IMR-90 (cell line): ENCODE results near the gene CTNND2. TPM values are rescaled to one million over a fixed set of nuclear protein-coding genes. Genes with fewer than 3 reads are reported as not detected.

Source experiments
- ATAC-seq: fragments of 200-7000 bp; cut with Tn5 transposase; 2 replicates; pipeline ENCODE4 v1.9.1; 2020; ENCODE audit warnings: low read depth, mild to moderate bottlenecking, moderate library complexity
- BruUV-seq: library from RNA; stranded (reverse); fragments of 400-500 nt; replicated peaks from 2 replicates; lab custom pipeline; 2021; lab: Mats Ljungman, UMichigan
- CTCF ChIA-PET: fragments of 300-600 bp; formaldehyde crosslinking; extraction: SDS; loops from one replicate; lab custom pipeline; 2021; ENCODE audit warnings: antibody characterized with exemption; lab: Yijun Ruan, JAX
- POLR2A ChIA-PET: fragments of 300-600 bp; sonication (Branson Sonifier 250); formaldehyde crosslinking; loops from one replicate; lab custom pipeline; 2022; ENCODE audit warnings: antibody characterized with exemption; ENCODE audit not compliant: unreplicated experiment; lab: Charles Lee
- DNase-seq: peaks from one replicate; pipeline ENCODE4 v3.0.0; 2013
- H2AFZ ChIP-seq: replicated peaks from 2 replicates; pipeline ENCODE3; 2013; ENCODE audit warnings: low read length, mild to moderate bottlenecking; ENCODE audit not compliant: poor library complexity
- H2AK5ac ChIP-seq: 2 replicates; pipeline ENCODE4 v1.6.1; 2013; ENCODE audit warnings: low read depth, low read length, inconsistent platforms
- H2AK9ac ChIP-seq: replicated peaks from 2 replicates; pipeline ENCODE3; 2013; ENCODE audit warnings: mild to moderate bottlenecking, low read depth, low read length, moderate library complexity; ENCODE audit not compliant: poor library complexity
- H2BK120ac ChIP-seq: 2 replicates; pipeline ENCODE4 v1.6.1; 2013; ENCODE audit warnings: low read depth, low read length, inconsistent platforms
- H2BK15ac ChIP-seq: 3 replicates; pipeline ENCODE4 v1.6.1; 2013; ENCODE audit warnings: low read depth, low read length, inconsistent platforms
- H2BK20ac ChIP-seq: 2 replicates; pipeline ENCODE4 v1.6.1; 2013; ENCODE audit warnings: low read depth, mild to moderate bottlenecking, inconsistent platforms, low read length, moderate library complexity
- H2BK5ac ChIP-seq: 2 replicates; pipeline ENCODE4 v1.6.1; 2013; ENCODE audit warnings: mild to moderate bottlenecking, low read depth, low read length, inconsistent platforms; ENCODE audit not compliant: poor library complexity, severe bottlenecking
- H3K14ac ChIP-seq: replicated peaks from 2 replicates; pipeline ENCODE4 v1.6.1; 2013; ENCODE audit warnings: low read depth, low read length, inconsistent platforms
- H3K18ac ChIP-seq: 2 replicates; pipeline ENCODE4 v1.6.1; 2013; ENCODE audit warnings: low read depth, low read length, control low read depth
- H3K23ac ChIP-seq: 2 replicates; pipeline ENCODE4 v1.6.1; 2013; ENCODE audit warnings: low read depth, low read length, inconsistent platforms
- H3K27ac ChIP-seq: 2 replicates; pipeline ENCODE4 v1.5.1; 2013; ENCODE audit warnings: mild to moderate bottlenecking, control low read depth, low read length; ENCODE audit not compliant: insufficient read depth
- H3K27me3 ChIP-seq: 2 replicates; pipeline ENCODE4 v1.6.1; 2013; ENCODE audit warnings: low read length; ENCODE audit not compliant: control insufficient read depth, insufficient read depth
- H3K36me3 ChIP-seq: 2 replicates; pipeline ENCODE4 v1.6.1; 2013; ENCODE audit warnings: low read length, mixed read lengths; ENCODE audit not compliant: control insufficient read depth, insufficient read depth
- H3K4ac ChIP-seq: 2 replicates; pipeline ENCODE4 v1.6.1; 2013; ENCODE audit warnings: low read depth, low read length, inconsistent platforms
- H3K4me1 ChIP-seq: 2 replicates; pipeline ENCODE4 v1.6.1; 2013; ENCODE audit warnings: low read length, mixed read lengths; ENCODE audit not compliant: control insufficient read depth, insufficient read depth
- H3K4me2 ChIP-seq: 2 replicates; pipeline ENCODE4 v1.6.1; 2013; ENCODE audit warnings: low read depth, mild to moderate bottlenecking, control low read depth, low read length, moderate library complexity
- H3K4me3 ChIP-seq: 2 replicates; pipeline ENCODE4 v1.5.1; 2013; ENCODE audit warnings: low read depth, mild to moderate bottlenecking, control low read depth, low read length, moderate library complexity; ENCODE audit not compliant: insufficient read depth
- H3K56ac ChIP-seq: 2 replicates; pipeline ENCODE4 v1.6.1; 2013; ENCODE audit warnings: low read length, inconsistent platforms; ENCODE audit not compliant: insufficient read depth; ENCODE audit errors: extremely low read depth
- H3K79me1 ChIP-seq, 2 experiments: 2 replicates each; pipeline ENCODE4 v1.6.1; 2013; ENCODE audit warnings: low read length in 2 of 2, inconsistent platforms in 1 of 2, low read depth in 1 of 2
- H3K9ac ChIP-seq: 2 replicates; pipeline ENCODE4 v1.6.1; 2013; ENCODE audit warnings: low read depth, low read length, control low read depth
- H3K9me1 ChIP-seq: 2 replicates; pipeline ENCODE4 v1.6.1; 2013; ENCODE audit warnings: low read length, inconsistent platforms; ENCODE audit not compliant: insufficient read depth
- H3K9me3 ChIP-seq: 2 replicates; pipeline ENCODE4 v1.6.1; 2013; ENCODE audit warnings: low read length; ENCODE audit not compliant: control insufficient read depth, insufficient read depth
- H4K20me1 ChIP-seq: 2 replicates; pipeline ENCODE4 v1.6.1; 2013; ENCODE audit warnings: low read length, inconsistent platforms; ENCODE audit not compliant: insufficient read depth
- H4K5ac ChIP-seq: 2 replicates; pipeline ENCODE4 v1.6.1; 2013; ENCODE audit warnings: mild to moderate bottlenecking, low read depth, low read length, control low read depth
- H4K8ac ChIP-seq, 2 experiments: 2 replicates each; pipeline ENCODE4 v1.6.1; 2013; ENCODE audit warnings: low read depth in 2 of 2, low read length in 2 of 2, control low read depth in 1 of 2, inconsistent platforms in 1 of 2
- H4K91ac ChIP-seq: 2 replicates; pipeline ENCODE4 v1.6.1; 2013; ENCODE audit warnings: low read depth, low read length, inconsistent platforms; ENCODE audit not compliant: insufficient read depth
- BHLHE40 ChIP-seq: fragments of 150-350 bp; IDR thresholded peaks from 2 replicates; pipeline ENCODE4 v1.6.1; 2016; ENCODE audit warnings: mild to moderate bottlenecking, low read depth, low read length
- CEBPB ChIP-seq: IDR thresholded peaks from 2 replicates; pipeline ENCODE4 v1.6.1; 2012; ENCODE audit warnings: low read depth, low read length, improper control_type of control experiment
- CHD1 ChIP-seq: IDR thresholded peaks from 2 replicates; pipeline ENCODE4 v1.6.1; 2012; ENCODE audit warnings: low read depth, low read length, improper control_type of control experiment
- ELK1 ChIP-seq: fragments of 150-350 bp; IDR thresholded peaks from 2 replicates; pipeline ENCODE4 v1.6.1; 2016; ENCODE audit warnings: low read depth, mild to moderate bottlenecking, low read length, moderate library complexity, borderline replicate concordance
- FOS ChIP-seq: fragments of 150-350 bp; IDR thresholded peaks from 2 replicates; pipeline ENCODE4 v1.6.1; 2016; ENCODE audit warnings: low read depth, low read length
- MAFK ChIP-seq: IDR thresholded peaks from 2 replicates; pipeline ENCODE4 v1.6.1; 2012; ENCODE audit warnings: low read depth, low read length, improper control_type of control experiment
- MAZ ChIP-seq: IDR thresholded peaks from 2 replicates; pipeline ENCODE4 v1.6.1; 2012; ENCODE audit warnings: low read depth, mild to moderate bottlenecking, low read length, improper control_type of control experiment, moderate library complexity, borderline replicate concordance
- MXI1 ChIP-seq: IDR thresholded peaks from 2 replicates; pipeline ENCODE4 v1.6.1; 2012; ENCODE audit warnings: low read depth, mild to moderate bottlenecking, low read length, moderate library complexity, borderline replicate concordance
- NFE2L2 ChIP-seq: fragments of 150-350 bp; IDR thresholded peaks from 2 replicates; pipeline ENCODE4 v1.6.1; 2016; ENCODE audit warnings: low read depth, mild to moderate bottlenecking, low read length
- POLR2A ChIP-seq: IDR thresholded peaks from 2 replicates; pipeline ENCODE4 v1.6.1; 2012; ENCODE audit warnings: mild to moderate bottlenecking, low read depth, low read length
- RAD21 ChIP-seq: IDR thresholded peaks from 2 replicates; pipeline ENCODE4 v1.6.1; 2012; ENCODE audit warnings: low read length, improper control_type of control experiment
- RCOR1 ChIP-seq: IDR thresholded peaks from 2 replicates; pipeline ENCODE4 v1.6.1; 2012; ENCODE audit warnings: mild to moderate bottlenecking, low read length, improper control_type of control experiment; ENCODE audit not compliant: insufficient replicate concordance
- RFX5 ChIP-seq: IDR thresholded peaks from 2 replicates; pipeline ENCODE4 v1.8.0; 2012; ENCODE audit warnings: low read depth, mild to moderate bottlenecking, low read length, moderate library complexity
- SMC3 ChIP-seq: fragments of 150-350 bp; IDR thresholded peaks from 2 replicates; pipeline ENCODE4 v1.6.1; 2016; ENCODE audit warnings: low read depth, mild to moderate bottlenecking, antibody characterized with exemption, low read length, moderate library complexity
- WGBS, 2 experiments: methylation state at CpG; one replicate each; pipeline versions ENCODE4 v1.1.5 to v1.1.7; 2013; ENCODE audit warnings: missing lambda C conversion rate in 2 of 2; ENCODE audit not compliant: insufficient read length in 1 of 2; ENCODE audit errors: extremely low coverage in 2 of 2; 5-methylcytosine and 5-hydroxymethylcytosine counted together
- dilution Hi-C: fragments of 300-500 bp; cut with HindIII; formaldehyde crosslinking; loops from one replicate; pipeline ENCODE4 v1.14.3; 2018; ENCODE audit warnings: low sequenced_read_pairs; ENCODE audit not compliant: unreplicated experiment
- in situ Hi-C: fragments of 300-500 bp; cut with MboI; formaldehyde crosslinking; loops from 3 replicates; pipeline ENCODE4 v1.14.3; 2019; ENCODE audit warnings: low sequenced_read_pairs, inconsistent platforms, mixed read lengths
- intact Hi-C: fragments of 100-400 bp; cut with micrococcal nuclease; formaldehyde crosslinking; loops from 2 replicates; pipeline ENCODE4 v1.10.0; 2022
- polyA plus RNA-seq, 3 experiments: library from polyadenylated mRNA; depleted of rRNA; stranded (reverse); fragments of >200 nt; gene quantifications; 2 replicates each; pipeline ENCODE4 v1.2.3, GENCODE V29; 2012; ENCODE audit warnings: low replicate concordance in 1 of 3
- total RNA-seq: library from RNA; depleted of rRNA; stranded (reverse); fragments of >200 nt; gene quantifications from 2 replicates; pipeline ENCODE4 v1.2.3, GENCODE V29; 2012
- TF ChIP-seq, protein P1 (sequence below): fragments of 150-350 bp; IDR thresholded peaks from 2 replicates; pipeline ENCODE4 v1.6.1; 2017; ENCODE audit warnings: mild to moderate bottlenecking, antibody characterized with exemption, low read length, low read depth
- TF ChIP-seq, protein P2 (sequence below): conservative IDR thresholded peaks from 2 replicates; pipeline ENCODE4 v1.5.1; 2012; ENCODE audit warnings: mild to moderate bottlenecking, low read depth, low read length, improper control_type of control experiment

CTNND2 gene
- total and polyA plus RNA-seq, 2 of the 4 experiments (the other 2 are of a cell fraction) = not detected

DNA sequence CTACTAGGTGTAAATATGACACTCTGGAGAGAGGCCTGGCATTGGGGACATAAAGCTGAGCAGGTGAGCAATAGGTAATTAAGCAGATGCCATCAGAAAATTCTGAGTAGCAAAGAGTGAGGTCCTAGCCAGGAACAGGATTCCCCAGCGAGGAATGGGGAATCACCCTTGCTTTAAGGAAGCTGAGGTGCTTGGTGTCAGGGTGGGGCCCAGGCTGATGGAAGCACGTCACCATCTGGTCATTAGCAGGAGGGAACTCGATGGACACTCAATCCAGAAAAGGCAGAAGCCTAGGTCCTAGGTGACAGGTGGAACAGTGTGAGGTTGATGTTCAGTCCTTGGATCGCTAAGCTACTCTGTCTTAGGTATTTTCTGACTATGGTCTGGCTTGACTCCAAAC lies 580.5 kb downstream of the CTNND2 start:
- Histone ChIP-seq H4K8ac (no peak overlapping the region), H2AK9ac (no peak overlapping the region), H3K4me1 (no peaks in the 10 kb centered on the region), H3K27me3 (no peaks in the 10 kb centered on the region), H3K36me3 (no peaks in the 10 kb centered on the region), H2BK20ac (no peak overlapping the region), H3K9me1 (no peaks in the 10 kb centered on the region), H3K18ac (no peak overlapping the region), H3K23ac (no peak overlapping the region), H3K9me3 (no peaks in the 10 kb centered on the region; the same call in 1 of the 2 replicates), H4K20me1 (no peaks in the 10 kb centered on the region), H3K9ac (no peak overlapping the region), H3K4me3 (no peak overlapping the region), H2BK15ac (no peak overlapping the region), H2AFZ (no peak overlapping the region), H4K91ac (no peak overlapping the region), H4K5ac (no peak overlapping the region), H3K4me2 (no peak overlapping the region), H2BK5ac (no peak overlapping the region), H3K27ac (no peak overlapping the region), H3K4ac (no peak overlapping the region), H3K56ac (no peak overlapping the region), H3K14ac (no peak overlapping the region), H2AK5ac (no peak overlapping the region), H2BK120ac (no peak overlapping the region), H3K79me1 (no peaks in the 10 kb centered on the region)
- WGBS, 2 experiments = 11% methylated on average over 3 of the region's 4 CpGs; no CpG with 5 or more reads in 1 of the 2 experiments
- no peak for ATAC-seq
- no peak for DNase-seq
- intact Hi-C loops (no loop called here), in situ Hi-C loops (no loop called here), dilution Hi-C loops (no loop called here)
- POLR2A ChIA-PET = no interaction called here
- CTCF ChIA-PET = no interaction called here
- TF ChIP-seq NFE2L2 = no peak
- TF ChIP-seq, protein P1, sequence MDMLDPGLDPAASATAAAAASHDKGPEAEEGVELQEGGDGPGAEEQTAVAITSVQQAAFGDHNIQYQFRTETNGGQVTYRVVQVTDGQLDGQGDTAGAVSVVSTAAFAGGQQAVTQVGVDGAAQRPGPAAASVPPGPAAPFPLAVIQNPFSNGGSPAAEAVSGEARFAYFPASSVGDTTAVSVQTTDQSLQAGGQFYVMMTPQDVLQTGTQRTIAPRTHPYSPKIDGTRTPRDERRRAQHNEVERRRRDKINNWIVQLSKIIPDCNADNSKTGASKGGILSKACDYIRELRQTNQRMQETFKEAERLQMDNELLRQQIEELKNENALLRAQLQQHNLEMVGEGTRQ = no peak
- no peak for TF ChIP-seq RFX5
- TF ChIP-seq RAD21 = no peak
- no peak for TF ChIP-seq RCOR1
- TF ChIP-seq CHD1 = no peak
- no peak for TF ChIP-seq CEBPB
- TF ChIP-seq FOS = no peak
- TF ChIP-seq POLR2A = no peak
- no peak for TF ChIP-seq SMC3
- TF ChIP-seq, protein P2, sequence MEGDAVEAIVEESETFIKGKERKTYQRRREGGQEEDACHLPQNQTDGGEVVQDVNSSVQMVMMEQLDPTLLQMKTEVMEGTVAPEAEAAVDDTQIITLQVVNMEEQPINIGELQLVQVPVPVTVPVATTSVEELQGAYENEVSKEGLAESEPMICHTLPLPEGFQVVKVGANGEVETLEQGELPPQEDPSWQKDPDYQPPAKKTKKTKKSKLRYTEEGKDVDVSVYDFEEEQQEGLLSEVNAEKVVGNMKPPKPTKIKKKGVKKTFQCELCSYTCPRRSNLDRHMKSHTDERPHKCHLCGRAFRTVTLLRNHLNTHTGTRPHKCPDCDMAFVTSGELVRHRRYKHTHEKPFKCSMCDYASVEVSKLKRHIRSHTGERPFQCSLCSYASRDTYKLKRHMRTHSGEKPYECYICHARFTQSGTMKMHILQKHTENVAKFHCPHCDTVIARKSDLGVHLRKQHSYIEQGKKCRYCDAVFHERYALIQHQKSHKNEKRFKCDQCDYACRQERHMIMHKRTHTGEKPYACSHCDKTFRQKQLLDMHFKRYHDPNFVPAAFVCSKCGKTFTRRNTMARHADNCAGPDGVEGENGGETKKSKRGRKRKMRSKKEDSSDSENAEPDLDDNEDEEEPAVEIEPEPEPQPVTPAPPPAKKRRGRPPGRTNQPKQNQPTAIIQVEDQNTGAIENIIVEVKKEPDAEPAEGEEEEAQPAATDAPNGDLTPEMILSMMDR = no peak
- TF ChIP-seq MAZ = no peak
- TF ChIP-seq MAFK = no peak
- no peak for TF ChIP-seq MXI1
- TF ChIP-seq BHLHE40 = no peak
- TF ChIP-seq ELK1 = no peak
- BruUV-seq = no TSS peak
